ENCODE measurements around the gene DEFB113. TPM values are rescaled to one million over a fixed set of nuclear protein-coding genes. Genes with fewer than 3 reads are reported as not detected.

Gene DEFB113, protein sequence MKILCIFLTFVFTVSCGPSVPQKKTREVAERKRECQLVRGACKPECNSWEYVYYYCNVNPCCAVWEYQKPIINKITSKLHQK
- not detected for total RNA-seq

DNA sequence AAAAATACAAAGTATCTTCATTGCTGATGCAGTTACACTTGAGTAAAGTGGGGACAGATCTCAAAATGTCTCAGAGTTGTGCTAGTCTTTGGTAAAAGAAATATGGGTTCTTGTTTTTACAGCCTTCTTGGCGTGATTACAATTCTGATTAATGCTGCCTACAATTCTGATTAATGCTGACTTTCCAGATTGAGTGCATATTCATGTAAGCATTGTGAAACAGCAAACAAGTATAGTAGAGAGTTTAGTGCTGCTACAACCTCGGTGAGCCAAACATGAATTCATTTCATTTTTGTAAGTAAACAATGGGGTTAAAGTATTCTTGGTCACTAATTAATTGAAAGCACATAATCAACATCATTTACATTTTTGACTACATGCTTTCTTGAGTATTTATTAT lies at the start of gene DEFB113:
Gene DEFB113, minus strand, starts transcription at position 21 of the 400 bp plus-strand sequence. Its CDS starts 0 bp downstream, at position 21.
- Mint-ChIP-seq H3K4me1 (ENCODE audit: low read depth) (no peaks in the 10 kb centered on the region), H3K27me3 (no peaks in the 10 kb centered on the region), H3K27ac (no peak within 1 kb of the TSS), H3K9me3 (peaks cover 6% of the 10 kb centered on the region), H3K4me3 (no peak within 1 kb of the TSS), H3K36me3 (no peaks in the 10 kb centered on the region)
- ChIA-PET POLR2A (no interaction called here), CTCF (no interaction called here)
- intact Hi-C loops (cut with micrococcal nuclease), result no loop called here
- DNase-seq, result no peak

DNA sequence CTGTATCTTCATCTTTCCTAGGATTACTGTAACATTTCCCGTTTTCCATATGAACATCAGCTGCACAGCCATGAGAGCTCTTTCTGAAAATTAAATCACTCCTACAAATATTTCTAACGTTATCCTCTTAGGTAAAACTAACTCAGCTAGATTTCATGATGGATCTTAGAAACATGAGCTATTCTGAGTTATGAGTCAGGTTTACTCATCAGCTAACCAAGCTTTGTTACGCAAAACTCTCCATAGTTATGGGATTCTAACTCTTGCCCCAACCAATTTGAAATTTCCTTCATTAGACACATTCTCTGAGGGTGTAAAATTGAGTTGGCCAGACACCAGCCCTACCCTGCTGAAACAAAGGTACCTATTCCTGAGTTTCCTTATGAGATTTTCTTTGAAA lies 38.4 kb upstream of the DEFB113 start:
- Mint-ChIP-seq H3K4me1 (ENCODE audit: low read depth) (no peaks in the 10 kb centered on the region), H3K9me3 (peaks cover 8% of the 10 kb centered on the region), H3K4me3 (no peak overlapping the region), H3K27me3 (no peaks in the 10 kb centered on the region), H3K36me3 (no peaks in the 10 kb centered on the region), H3K27ac (no peak overlapping the region)
- CTCF ChIA-PET, result no interaction called here
- POLR2A ChIA-PET, result no interaction called here
- intact Hi-C loops (cut with micrococcal nuclease), result no loop called here
- DNase-seq, result no peak

- Mint-ChIP-seq H3K27ac (no peak overlapping the region), H3K27me3 (no peaks in the 10 kb centered on the region), H3K4me1 (ENCODE audit: low read depth) (no peaks in the 10 kb centered on the region), H3K4me3 (no peak overlapping the region), H3K36me3 (no peaks in the 10 kb centered on the region), H3K9me3 (peaks cover 5% of the 10 kb centered on the region)
- no peak for DNase-seq
- intact Hi-C loops (cut with micrococcal nuclease), result no loop called here
- POLR2A ChIA-PET, result no interaction called here
- CTCF ChIA-PET, result no interaction called here
Observed at GRCh38 chr6:50003139-50003538, 33.7 kb upstream of the DEFB113 start.

DNA sequence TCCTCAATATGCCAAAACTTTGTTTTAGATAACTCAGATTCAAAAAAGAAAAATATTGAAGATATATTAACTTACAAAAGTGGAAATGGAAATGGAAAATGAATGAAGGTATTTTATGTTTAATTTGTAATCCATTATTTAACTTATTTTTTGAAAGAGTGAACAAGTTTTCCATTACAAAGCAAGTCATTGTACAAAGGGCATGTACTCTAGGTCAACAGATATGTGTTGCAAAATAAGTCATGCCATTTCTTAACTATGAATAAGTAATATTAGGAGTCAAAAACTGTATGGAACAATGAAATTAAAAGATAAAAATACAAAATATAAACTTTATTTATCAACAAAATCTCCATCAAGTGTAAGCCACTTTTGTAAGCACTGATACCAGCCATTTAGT lies 25.9 kb upstream of the DEFB113 start:
- ChIA-PET CTCF (no interaction called here), POLR2A (no interaction called here)
- Mint-ChIP-seq H3K4me1 (ENCODE audit: low read depth) (no peaks in the 10 kb centered on the region), H3K4me3 (no peak overlapping the region), H3K27ac (no peak overlapping the region), H3K9me3 (peaks cover 2% of the 10 kb centered on the region), H3K27me3 (no peaks in the 10 kb centered on the region), H3K36me3 (no peaks in the 10 kb centered on the region)
- intact Hi-C loops (cut with micrococcal nuclease), result no loop called here
- no peak for DNase-seq

GRCh38 chr6:49988900-49989299 lies 19.5 kb upstream of the DEFB113 start:
- intact Hi-C loops (cut with micrococcal nuclease), result no loop called here
- ChIA-PET CTCF (no interaction called here), POLR2A (no interaction called here)
- Mint-ChIP-seq H3K4me3 (no peak overlapping the region), H3K27me3 (no peaks in the 10 kb centered on the region), H3K4me1 (ENCODE audit: low read depth) (no peaks in the 10 kb centered on the region), H3K9me3 (peaks cover 2% of the 10 kb centered on the region), H3K36me3 (no peaks in the 10 kb centered on the region), H3K27ac (no peak overlapping the region)
- DNase-seq, result no peak

DNA sequence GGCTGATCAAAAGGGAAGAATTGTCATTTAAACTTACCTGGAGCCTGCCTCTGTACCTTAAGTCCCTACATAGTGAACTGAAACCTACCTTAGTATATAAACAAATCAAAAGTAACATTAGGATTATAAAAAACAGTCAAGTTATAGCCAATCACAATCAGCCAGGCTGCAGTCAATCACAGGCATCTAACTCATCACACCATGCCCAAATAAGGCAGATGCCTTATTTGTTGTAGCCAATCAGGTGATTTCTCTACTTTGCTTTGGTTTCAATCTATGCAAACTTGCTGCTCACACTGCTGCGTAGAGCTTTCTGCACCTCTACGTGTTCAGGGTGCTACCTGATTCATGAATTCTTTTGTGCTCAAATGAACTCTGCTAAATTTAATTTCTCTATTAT lies 18.3 kb upstream of the DEFB113 start:
- intact Hi-C loops (cut with micrococcal nuclease), result no loop called here
- CTCF ChIA-PET, result no interaction called here
- POLR2A ChIA-PET, result no interaction called here
- Mint-ChIP-seq H3K4me3 (no peak overlapping the region), H3K27ac (no peak overlapping the region), H3K9me3 (peaks cover under 1% of the 10 kb centered on the region), H3K27me3 (no peaks in the 10 kb centered on the region), H3K4me1 (ENCODE audit: low read depth) (no peaks in the 10 kb centered on the region), H3K36me3 (no peaks in the 10 kb centered on the region)
- no peak for DNase-seq

DNA sequence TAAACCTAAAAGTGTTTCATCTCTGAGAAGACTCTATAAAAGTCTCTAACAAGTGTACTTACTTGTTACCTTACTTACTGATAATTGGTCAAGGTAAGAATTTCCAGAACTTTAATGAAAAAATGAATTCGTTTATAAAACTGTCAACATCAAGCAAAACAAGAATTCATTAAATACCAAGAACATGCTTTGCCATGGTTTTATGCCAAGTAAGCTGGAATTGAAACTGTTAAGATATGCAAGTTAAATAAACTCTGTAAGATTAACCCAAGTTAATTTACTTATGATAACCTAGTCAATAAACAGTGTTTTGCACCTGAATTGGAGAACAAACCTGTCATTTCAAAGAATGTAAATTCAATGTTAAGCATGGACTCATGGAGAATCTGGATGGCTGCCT lies 17.1 kb upstream of the DEFB113 start:
- ChIA-PET POLR2A (no interaction called here), CTCF (no interaction called here)
- Mint-ChIP-seq H3K36me3 (no peaks in the 10 kb centered on the region), H3K4me1 (ENCODE audit: low read depth) (no peaks in the 10 kb centered on the region), H3K27me3 (no peaks in the 10 kb centered on the region), H3K9me3 (peaks cover 8% of the 10 kb centered on the region), H3K27ac (no peak overlapping the region), H3K4me3 (no peak overlapping the region)
- DNase-seq, result no peak
- intact Hi-C loops (cut with micrococcal nuclease), result no loop called here

DNA sequence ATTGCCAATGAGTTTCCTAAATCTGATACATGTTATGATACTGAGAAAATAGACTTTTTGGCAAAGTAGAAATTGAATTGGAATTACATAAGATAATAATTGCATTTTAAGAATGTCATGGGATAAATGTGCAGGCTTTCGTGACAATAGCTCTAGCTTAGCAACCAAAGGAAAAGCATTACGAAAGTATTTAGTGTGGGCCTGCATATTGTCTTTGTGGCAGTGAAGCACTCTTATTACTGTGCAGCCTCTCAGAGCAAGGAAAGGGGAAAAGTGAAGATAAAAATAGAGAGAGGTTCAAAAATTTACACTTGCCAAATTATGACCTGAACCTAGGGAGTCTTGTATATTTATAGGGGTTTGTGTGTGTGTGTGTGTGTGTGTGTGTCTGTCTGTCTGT lies 12.6 kb upstream of the DEFB113 start:
- Mint-ChIP-seq H3K36me3 (no peaks in the 10 kb centered on the region), H3K4me3 (no peak overlapping the region), H3K4me1 (ENCODE audit: low read depth) (peaks cover 5% of the 10 kb centered on the region), H3K9me3 (peaks cover 10% of the 10 kb centered on the region), H3K27me3 (no peaks in the 10 kb centered on the region), H3K27ac (no peak overlapping the region)
- POLR2A ChIA-PET, result no interaction called here
- intact Hi-C loops (cut with micrococcal nuclease), result no loop called here
- DNase-seq, result no peak
- CTCF ChIA-PET, result no interaction called here

DNA sequence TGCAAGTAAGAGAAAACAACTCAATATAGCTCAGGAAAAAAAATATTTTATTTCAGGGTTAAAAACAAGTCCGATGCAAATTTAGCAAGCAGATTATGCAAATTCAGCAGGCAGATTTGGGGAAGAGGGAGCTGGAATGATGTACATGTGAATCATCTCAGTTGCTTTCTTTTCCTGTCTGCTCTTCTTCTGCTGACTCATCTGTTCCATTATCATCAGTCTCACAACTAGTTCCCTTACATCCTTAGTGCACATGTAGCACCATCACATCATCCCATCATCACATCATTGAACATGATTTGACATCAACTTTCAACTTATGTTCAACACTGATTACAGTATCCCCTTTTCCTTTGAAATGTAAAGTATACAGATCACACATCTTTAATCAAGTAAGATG lies 11.5 kb upstream of the DEFB113 start:
- no peaks in the 10 kb centered on the region for H3K36me3 Mint-ChIP-seq
- H3K27ac Mint-ChIP-seq, result no peak overlapping the region
- POLR2A ChIA-PET, result no interaction called here
- peaks cover 10% of the 10 kb centered on the region for H3K9me3 Mint-ChIP-seq
- H3K4me1 Mint-ChIP-seq (ENCODE audit: low read depth), result peaks cover 5% of the 10 kb centered on the region
- H3K27me3 Mint-ChIP-seq, result no peaks in the 10 kb centered on the region
- intact Hi-C loops (cut with micrococcal nuclease), result no loop called here
- CTCF ChIA-PET, result no interaction called here
- H3K4me3 Mint-ChIP-seq, result no peak overlapping the region
- no peak for DNase-seq

DNA sequence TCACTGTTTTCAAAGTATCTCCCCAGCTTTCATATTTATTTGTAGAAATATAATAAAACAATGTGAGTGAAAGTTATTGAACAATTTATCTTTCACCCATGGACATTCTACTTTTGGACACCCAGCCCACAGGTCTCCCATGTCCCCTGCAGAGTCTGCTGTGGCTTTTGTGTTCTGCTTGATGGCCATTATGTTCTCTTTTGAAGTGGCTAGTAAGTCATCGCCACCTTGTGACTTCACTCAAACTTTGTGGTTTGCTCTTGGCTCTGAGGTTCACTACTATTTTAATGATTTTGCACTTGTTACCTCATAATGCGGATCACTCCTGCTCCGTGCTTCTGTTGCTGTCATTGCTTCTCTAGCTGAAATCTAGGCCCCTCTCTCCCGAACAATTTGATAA lies 10.2 kb upstream of the DEFB113 start:
- intact Hi-C loops (cut with micrococcal nuclease), result no loop called here

GRCh38 chr6:49978332-49979226 lies 9.2 kb upstream of the DEFB113 start:
- CTCF ChIA-PET, result no interaction called here
- H3K4me1 Mint-ChIP-seq (ENCODE audit: low read depth), result peaks cover 5% of the 10 kb centered on the region
- no peak overlapping the region for H3K4me3 Mint-ChIP-seq
- POLR2A ChIA-PET, result no interaction called here
- no peaks in the 10 kb centered on the region for H3K27me3 Mint-ChIP-seq
- H3K27ac Mint-ChIP-seq, result no peak overlapping the region
- peaks cover 10% of the 10 kb centered on the region for H3K9me3 Mint-ChIP-seq
- DNase-seq, result no peak
- intact Hi-C loops (cut with micrococcal nuclease), result no loop called here
- H3K36me3 Mint-ChIP-seq, result no peaks in the 10 kb centered on the region

More for the DNA sequence above, 10.2 kb upstream of the DEFB113 start:
- Mint-ChIP-seq H3K9me3 (peaks cover 10% of the 10 kb centered on the region), H3K27ac (no peak overlapping the region), H3K4me1 (ENCODE audit: low read depth) (peaks cover 5% of the 10 kb centered on the region), H3K36me3 (no peaks in the 10 kb centered on the region), H3K27me3 (no peaks in the 10 kb centered on the region), H3K4me3 (no peak overlapping the region)
- CTCF ChIA-PET, result no interaction called here
- no peak for DNase-seq
- POLR2A ChIA-PET, result no interaction called here

DNA sequence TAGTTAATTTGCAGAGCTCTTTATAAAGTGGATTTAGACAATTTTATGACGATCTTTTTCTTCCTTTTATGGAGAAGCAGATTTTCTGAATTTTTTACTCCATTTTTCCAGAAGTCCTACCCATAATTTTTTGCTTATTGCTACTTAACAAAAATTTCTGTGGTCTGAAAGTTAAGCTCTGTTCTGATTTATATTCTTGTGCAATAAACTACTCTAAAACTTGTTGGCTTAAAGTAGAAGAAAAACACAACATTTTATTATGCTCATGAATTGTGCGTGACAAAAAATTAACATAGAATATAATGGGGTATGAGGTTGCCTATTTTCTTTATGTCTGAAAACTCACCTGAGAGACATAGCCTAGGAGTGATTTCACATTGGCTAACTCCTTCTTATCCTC lies 2.6 kb downstream of the DEFB113 start:
- CTCF ChIA-PET, result no interaction called here
- POLR2A ChIA-PET, result no interaction called here

GRCh38 chr6:49966334-49966733 lies 3.1 kb downstream of the DEFB113 start:
- POLR2A ChIA-PET, result no interaction called here
- Mint-ChIP-seq H3K4me3 (no peak overlapping the region), H3K4me1 (ENCODE audit: low read depth) (no peaks in the 10 kb centered on the region), H3K36me3 (no peaks in the 10 kb centered on the region), H3K27ac (no peak overlapping the region), H3K27me3 (no peaks in the 10 kb centered on the region), H3K9me3 (no peaks in the 10 kb centered on the region)
- DNase-seq, result no peak
- CTCF ChIA-PET, result no interaction called here
- intact Hi-C loops (cut with micrococcal nuclease), result no loop called here

More for the DNA sequence above, 2.6 kb downstream of the DEFB113 start:
- Mint-ChIP-seq H3K27me3 (no peaks in the 10 kb centered on the region), H3K4me3 (no peak overlapping the region), H3K9me3 (no peaks in the 10 kb centered on the region), H3K36me3 (no peaks in the 10 kb centered on the region), H3K4me1 (ENCODE audit: low read depth) (no peaks in the 10 kb centered on the region), H3K27ac (no peak overlapping the region)
- DNase-seq, result no peak
- intact Hi-C loops (cut with micrococcal nuclease), result no loop called here

Measured in activated CD4-positive, alpha-beta memory T cell treated with anti-CD3 and anti-CD28 coated beads for 36 hours (primary cell).